Glutamatergic neuron (in vitro differentiated cells): ENCODE results near the gene HHATL. TPM values are rescaled to one million over a fixed set of nuclear protein-coding genes. Genes with fewer than 3 reads are reported as not detected.

ENCODE experiments used
- DNase-seq: peaks from one replicate; pipeline ENCODE4 v3.0.0; 2022
- H3K27ac Mint-ChIP-seq: one replicate; pipeline ENCODE4 v1.8.0; 2020; ENCODE audit warnings: mild to moderate bottlenecking, mixed read lengths, inconsistent platforms; ENCODE audit not compliant: unreplicated experiment
- H3K27me3 Mint-ChIP-seq: one replicate; pipeline ENCODE4 v1.8.0; 2020; ENCODE audit warnings: mild to moderate bottlenecking, moderate library complexity, mixed read lengths, inconsistent platforms; ENCODE audit not compliant: unreplicated experiment
- H3K36me3 Mint-ChIP-seq: one replicate; pipeline ENCODE4 v1.8.0; 2020; ENCODE audit warnings: mild to moderate bottlenecking, mixed read lengths, inconsistent platforms; ENCODE audit not compliant: unreplicated experiment
- H3K4me1 Mint-ChIP-seq: one replicate; pipeline ENCODE4 v1.8.0; 2020; ENCODE audit warnings: mild to moderate bottlenecking, low read depth, mixed read lengths, inconsistent platforms; ENCODE audit not compliant: unreplicated experiment
- H3K4me3 Mint-ChIP-seq: one replicate; pipeline ENCODE4 v1.8.0; 2020; ENCODE audit warnings: mild to moderate bottlenecking, mixed read lengths, inconsistent platforms; ENCODE audit not compliant: unreplicated experiment
- H3K9me3 Mint-ChIP-seq: one replicate; pipeline ENCODE4 v1.8.0; 2020; ENCODE audit warnings: mild to moderate bottlenecking, moderate library complexity, mixed read lengths, inconsistent platforms; ENCODE audit not compliant: unreplicated experiment
- CTCF ChIP-seq: fragments of 200-600 bp; sonication (generic); IDR thresholded peaks from one replicate; pipeline ENCODE4 v1.5.0; 2021; ENCODE audit not compliant: partially characterized antibody, unreplicated experiment
- total RNA-seq: library from RNA; stranded (reverse); fragmentation: NEBNext Ultra II Directional; extraction: Animal tissue kit (Norgen Biotek cat#: 25700); gene quantifications from one replicate; pipeline ENCODE4 v1.2.1, GENCODE V29; 2021; ENCODE audit not compliant: unreplicated experiment

HHATL gene
- total RNA-seq, 1 donor from 2014 or later = 7.6 TPM

- H3K4me1 Mint-ChIP-seq = peaks cover 29% of the 10 kb centered on the region
- peaks cover 10% of the 10 kb centered on the region for H3K27me3 Mint-ChIP-seq
- no peaks in the 10 kb centered on the region for H3K36me3 Mint-ChIP-seq
- no peak for DNase-seq
- peaks cover 18% of the 10 kb centered on the region for H3K9me3 Mint-ChIP-seq
- no peak overlapping the region for H3K4me3 Mint-ChIP-seq
- TF ChIP-seq CTCF = no peak
- H3K27ac Mint-ChIP-seq = no peak overlapping the region
Measured at GRCh38 chr3:42685891-42686820, 16.4 kb downstream of the HHATL start.

- Mint-ChIP-seq H3K4me3 (no peak within 1 kb of the TSS), H3K27ac (no peak within 1 kb of the TSS), H3K4me1 (peaks cover 21% of the 10 kb centered on the region), H3K27me3 (peaks cover 9% of the 10 kb centered on the region), H3K36me3 (no peaks in the 10 kb centered on the region), H3K9me3 (peaks cover 17% of the 10 kb centered on the region)
- DNase-seq = no peak
- no peak for TF ChIP-seq CTCF
Measured at GRCh38 chr3:42685363-42685881, 17.2 kb downstream of the HHATL start, which contains the start of gene KLHL40. KLHL40 (plus strand) TSS chr3:42685537; CDS start chr3:42685619, 82 bp downstream.

GRCh38 chr3:42684632-42685362 is 17.8 kb downstream of the HHATL start:
- Mint-ChIP-seq H3K9me3 (peaks cover 14% of the 10 kb centered on the region), H3K36me3 (peaks cover 5% of the 10 kb centered on the region), H3K27ac (no peak overlapping the region), H3K27me3 (peaks cover 6% of the 10 kb centered on the region), H3K4me1 (peaks cover 15% of the 10 kb centered on the region), H3K4me3 (no peak overlapping the region)
- no peak for TF ChIP-seq CTCF
- DNase-seq = no peak

GRCh38 chr3:42683875-42684598 is 18.6 kb downstream of the HHATL start:
- DNase-seq = no peak
- H3K27ac Mint-ChIP-seq = no peak overlapping the region
- TF ChIP-seq CTCF = no peak
- no peak overlapping the region for H3K4me3 Mint-ChIP-seq
- H3K9me3 Mint-ChIP-seq = peaks cover 14% of the 10 kb centered on the region
- H3K27me3 Mint-ChIP-seq = peaks cover 3% of the 10 kb centered on the region
- H3K4me1 Mint-ChIP-seq = peaks cover 9% of the 10 kb centered on the region
- H3K36me3 Mint-ChIP-seq = peaks cover 10% of the 10 kb centered on the region
